B cell (primary cell): ENCODE measurements around the gene BAHCC1. TPM values are rescaled to one million over a fixed set of nuclear protein-coding genes. Genes with fewer than 3 reads are reported as not detected.

Experiments
- ATAC-seq: fragments of 200-7000 bp; cut with Tn5 transposase; one replicate; pipeline ENCODE4 v1.10.0; 2021; ENCODE audit warnings: low read depth, mild to moderate bottlenecking, moderate number of reproducible peaks, moderate library complexity
- CTCF ChIA-PET: fragments of 350-600 bp; sonication (Branson Sonifier 250); formaldehyde crosslinking; loops from one replicate; lab custom pipeline; 2021; ENCODE audit warnings: antibody characterized with exemption, inconsistent platforms; lab: Charles Lee
- POLR2A ChIA-PET: fragments of 350-600 bp; sonication (Branson Sonifier 250); formaldehyde crosslinking; loops from one replicate; lab custom pipeline; 2021; ENCODE audit warnings: antibody characterized with exemption; lab: Charles Lee
- DNase-seq: peaks from one replicate; pipeline ENCODE4 v3.0.0; 2013
- H2AFZ ChIP-seq: 2 replicates; pipeline ENCODE4 v1.6.1; 2012; ENCODE audit warnings: mild to moderate bottlenecking, low read depth, low read length; ENCODE audit not compliant: insufficient read depth, poor library complexity, severe bottlenecking
- H3K27ac ChIP-seq, 2 donors: 1 replicate in 1 of 2; 2 replicates in 1 of 2; pipeline ENCODE4 v1.5.1; 2012 to 2013; ENCODE audit warnings: low read length in 2 of 2, mild to moderate bottlenecking in 2 of 2, moderate library complexity in 1 of 2
- H3K27me3 ChIP-seq, 4 experiments: fragments of 200-600 bp in 1 of 4; sonication (generic) in 1 of 4; replicated peaks in 1 of 4; 1 replicate in 2 of 4; 2 replicates in 2 of 4; pipeline versions ENCODE4 v1.6.1 to v1.7.0; 2013 to 2016; ENCODE audit warnings: low read length in 3 of 4, mild to moderate bottlenecking in 2 of 4, mixed read lengths in 1 of 4, moderate library complexity in 1 of 4; ENCODE audit not compliant: insufficient read depth in 4 of 4, control insufficient read depth in 3 of 4; ENCODE audit errors: control extremely low read depth in 1 of 4
- H3K36me3 ChIP-seq, 2 experiments: replicated peaks in 1 of 2; 1 replicate in 1 of 2; 2 replicates in 1 of 2; pipeline versions ENCODE4 v1.6.1 to v1.7.1; 2013; ENCODE audit warnings: low read length in 1 of 2; ENCODE audit not compliant: insufficient read depth in 2 of 2, control insufficient read depth in 1 of 2; ENCODE audit errors: control extremely low read depth in 1 of 2, extremely low read depth in 1 of 2
- H3K4me1 ChIP-seq, 2 donors: fragments of 200-600 bp in 1 of 2; sonication (generic) in 1 of 2; 1 replicate in 1 of 2; 2 replicates in 1 of 2; pipeline versions ENCODE4 v1.5.1 to v1.6.1; 2013 to 2017; ENCODE audit warnings: low read length in 2 of 2; ENCODE audit not compliant: control insufficient read depth in 2 of 2, insufficient read depth in 2 of 2
- H3K4me2 ChIP-seq: replicated peaks from 2 replicates; pipeline ENCODE3; 2012; ENCODE audit warnings: mild to moderate bottlenecking, low read depth, low read length; ENCODE audit not compliant: poor library complexity, severe bottlenecking
- H3K4me3 ChIP-seq, 5 experiments: fragments of 200-600 bp in 1 of 5; sonication (generic) in 1 of 5; 1 replicate in 3 of 5; 2 replicates in 2 of 5; pipeline versions ENCODE4 v1.5.1 to v1.7.0; 2011 to 2016; ENCODE audit warnings: low read length in 4 of 5, mild to moderate bottlenecking in 4 of 5, low read depth in 2 of 5, control low read depth in 1 of 5, moderate library complexity in 1 of 5; ENCODE audit not compliant: insufficient read depth in 1 of 5; ENCODE audit errors: control extremely low read depth in 1 of 5, extremely low read depth in 1 of 5
- H3K79me2 ChIP-seq: fragments of 200-600 bp; sonication (generic); one replicate; pipeline ENCODE4 v1.6.0; 2016; ENCODE audit warnings: low read length; ENCODE audit not compliant: control insufficient read depth, insufficient read depth
- H3K9ac ChIP-seq: fragments of 200-600 bp; sonication (generic); 2 replicates; pipeline ENCODE4 v1.6.1; 2017; ENCODE audit warnings: mild to moderate bottlenecking, low read length, moderate library complexity
- H3K9me3 ChIP-seq, 3 donors: one replicate each; pipeline versions ENCODE4 v1.6.1 to v1.7.1; 2013; ENCODE audit warnings: low read length in 2 of 3; ENCODE audit not compliant: control insufficient read depth in 2 of 3, insufficient read depth in 1 of 3; ENCODE audit errors: control extremely low read depth in 1 of 3
- H4K20me1 ChIP-seq: 2 replicates; pipeline ENCODE4 v1.6.0; 2012; ENCODE audit warnings: mild to moderate bottlenecking, low read length; ENCODE audit not compliant: insufficient read depth, control insufficient read depth, poor library complexity, severe bottlenecking
- H3K27ac Mint-ChIP-seq: one replicate; pipeline ENCODE4 v1.8.0; 2021; ENCODE audit warnings: mixed read lengths
- H3K27me3 Mint-ChIP-seq: one replicate; pipeline ENCODE4 v1.8.0; 2021; ENCODE audit warnings: mixed read lengths
- H3K4me1 Mint-ChIP-seq: one replicate; pipeline ENCODE4 v1.8.0; 2021; ENCODE audit warnings: mixed read lengths
- H3K4me3 Mint-ChIP-seq: one replicate; pipeline ENCODE4 v1.8.0; 2021; ENCODE audit warnings: mixed read lengths
- H3K9me3 Mint-ChIP-seq: one replicate; pipeline ENCODE4 v1.8.0; 2022; ENCODE audit warnings: mixed read lengths; ENCODE audit not compliant: insufficient read depth
- EZH2 ChIP-seq: IDR thresholded peaks from 2 replicates; pipeline ENCODE4 v1.6.1; 2012; ENCODE audit warnings: borderline replicate concordance, low read depth, mild to moderate bottlenecking, moderate library complexity, low read length; ENCODE audit not compliant: insufficient read depth, poor library complexity, severe bottlenecking
- WGBS: methylation state at CpG from one replicate; pipeline ENCODE4 v1.1.5; 2013; ENCODE audit warnings: missing lambda C conversion rate; ENCODE audit not compliant: insufficient coverage; 5-methylcytosine and 5-hydroxymethylcytosine counted together
- intact Hi-C: fragments of 100-400 bp; cut with micrococcal nuclease; formaldehyde crosslinking; loops from one replicate; pipeline ENCODE4 v1.10.0; 2022
- polyA plus RNA-seq: library from polyadenylated mRNA; depleted of rRNA; stranded (reverse); fragments of >200 nt; gene quantifications from 2 replicates; pipeline ENCODE4 v1.2.3, GENCODE V29; 2012
- total RNA-seq, 2 donors: library from RNA; stranded (reverse); fragments of 120-200 nt in 1 of 2; gene quantifications; 1 replicate in 1 of 2; 2 replicates in 1 of 2; pipeline versions ENCODE4 v1.2.3 to v1.2.4, GENCODE V29; 2013 to 2022
- TF ChIP-seq, protein P1 (sequence below): fragments of 200-600 bp; IDR thresholded peaks from one replicate; pipeline ENCODE4 v1.8.0; 2022; ENCODE audit warnings: antibody characterized with exemption, mild to moderate bottlenecking

Gene BAHCC1
- total and polyA plus RNA-seq, 2 donors (not counting 1 experiment from before 2014, with no cell fraction given) = 0.12 to 0.48 TPM

DNA sequence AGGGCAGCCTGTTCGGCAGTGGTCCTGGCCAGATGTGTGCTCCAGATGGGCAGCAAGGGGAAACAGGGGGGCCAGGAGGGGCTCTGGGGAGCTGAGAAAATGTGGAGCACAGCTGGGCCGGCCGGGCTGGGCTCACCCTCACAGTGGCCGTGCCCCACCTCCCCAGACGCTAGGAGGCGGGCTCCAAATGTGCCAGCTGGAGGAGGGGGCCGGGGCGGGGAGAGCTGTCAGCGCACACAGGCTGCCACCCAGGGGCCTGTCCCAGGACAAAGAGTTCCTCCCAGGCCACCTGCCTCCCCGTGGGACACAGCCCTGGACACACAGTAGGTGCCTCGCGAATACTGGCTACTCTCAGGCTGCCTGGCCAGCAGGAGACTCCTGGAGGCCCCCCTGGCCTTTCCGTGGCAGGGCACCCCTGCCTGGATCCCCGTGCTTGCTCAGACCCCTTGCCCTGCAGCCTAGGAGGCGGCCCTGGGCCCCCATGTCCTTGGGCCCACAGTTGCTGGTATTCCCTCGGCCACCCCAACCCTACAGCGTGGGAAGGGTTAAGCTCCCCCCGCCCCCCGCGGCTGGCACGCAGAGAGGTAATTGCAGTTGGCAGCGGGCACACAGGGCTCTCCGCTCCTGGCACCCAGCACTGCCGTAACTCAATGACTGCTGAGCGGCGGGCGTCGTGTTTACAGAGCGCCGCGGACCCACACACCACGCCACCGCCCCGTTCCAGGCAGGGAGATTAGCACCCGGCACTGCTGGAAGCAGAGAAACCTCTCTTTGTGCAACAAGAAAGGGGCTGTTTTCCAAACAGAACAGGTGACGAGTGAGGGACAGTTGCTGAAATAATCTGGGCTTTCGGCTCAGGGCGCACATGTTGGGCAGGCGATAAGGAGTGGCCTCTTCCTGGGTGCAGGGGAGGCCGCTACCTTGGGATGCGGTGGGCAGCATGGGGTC is 32.2 kb downstream of the BAHCC1 start:
- Histone ChIP-seq H3K36me3 (no peaks in the 10 kb centered on the region), H4K20me1 (no peaks in the 10 kb centered on the region), H3K9me3 (peaks cover 0 to 14% (median 0%) of the 10 kb centered on the region in 3 donors), H3K27me3 (peaks cover 0 to 62% (median 15%) of the 10 kb centered on the region in 4 experiments), H2AFZ (peak overlapping the region; percentile 28), H3K79me2 (peaks cover 20% of the 10 kb centered on the region), H3K4me2 (peak overlapping the region; percentile 52), H3K4me3 (no peak overlapping the region), H3K4me1 (peaks cover 39% of the 10 kb centered on the region in 2 donors), H3K9ac (no peak overlapping the region), H3K27ac (no peak overlapping the region)
- DNase-seq (peak; percentile 32), ATAC-seq (no peak)
- POLR2A ChIA-PET = no interaction called here
- WGBS = 8% methylated on average over 41 of the region's 41 CpGs
- Mint-ChIP-seq H3K27ac (no peak overlapping the region), H3K27me3 (peaks cover 9% of the 10 kb centered on the region), H3K4me1 (peaks cover 18% of the 10 kb centered on the region), H3K9me3 (no peaks in the 10 kb centered on the region), H3K4me3 (peak overlapping the region; percentile 59)
- CTCF ChIA-PET = no interaction called here
- intact Hi-C loops = no loop called here
- TF ChIP-seq EZH2 = no peak
- TF ChIP-seq, protein P1, sequence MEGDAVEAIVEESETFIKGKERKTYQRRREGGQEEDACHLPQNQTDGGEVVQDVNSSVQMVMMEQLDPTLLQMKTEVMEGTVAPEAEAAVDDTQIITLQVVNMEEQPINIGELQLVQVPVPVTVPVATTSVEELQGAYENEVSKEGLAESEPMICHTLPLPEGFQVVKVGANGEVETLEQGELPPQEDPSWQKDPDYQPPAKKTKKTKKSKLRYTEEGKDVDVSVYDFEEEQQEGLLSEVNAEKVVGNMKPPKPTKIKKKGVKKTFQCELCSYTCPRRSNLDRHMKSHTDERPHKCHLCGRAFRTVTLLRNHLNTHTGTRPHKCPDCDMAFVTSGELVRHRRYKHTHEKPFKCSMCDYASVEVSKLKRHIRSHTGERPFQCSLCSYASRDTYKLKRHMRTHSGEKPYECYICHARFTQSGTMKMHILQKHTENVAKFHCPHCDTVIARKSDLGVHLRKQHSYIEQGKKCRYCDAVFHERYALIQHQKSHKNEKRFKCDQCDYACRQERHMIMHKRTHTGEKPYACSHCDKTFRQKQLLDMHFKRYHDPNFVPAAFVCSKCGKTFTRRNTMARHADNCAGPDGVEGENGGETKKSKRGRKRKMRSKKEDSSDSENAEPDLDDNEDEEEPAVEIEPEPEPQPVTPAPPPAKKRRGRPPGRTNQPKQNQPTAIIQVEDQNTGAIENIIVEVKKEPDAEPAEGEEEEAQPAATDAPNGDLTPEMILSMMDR = no peak

DNA sequence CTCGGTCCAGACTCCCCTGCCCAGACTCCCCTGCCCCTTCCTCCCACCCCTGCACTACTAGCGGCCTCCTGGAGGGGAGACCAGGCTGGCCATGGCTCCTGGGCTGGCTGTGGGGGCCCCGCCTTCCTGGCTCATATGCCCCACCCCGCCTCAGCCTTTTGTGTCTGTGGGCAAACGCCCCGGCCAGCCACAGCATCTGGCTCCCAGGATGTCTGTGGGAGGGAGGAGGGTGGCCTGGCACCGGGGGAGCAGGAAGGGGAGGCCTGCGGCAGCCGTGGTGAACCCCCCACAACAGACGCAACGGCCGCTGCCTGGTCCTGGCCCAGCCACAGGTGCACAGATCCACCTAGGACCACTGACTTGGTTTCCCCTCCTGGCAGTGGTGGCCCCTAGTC is 32.9 kb downstream of the BAHCC1 start:
- Histone ChIP-seq H3K27ac (no peak overlapping the region), H3K36me3 (no peaks in the 10 kb centered on the region), H3K4me2 (peak overlapping the region; percentile 52), H2AFZ (no peak overlapping the region), H4K20me1 (no peaks in the 10 kb centered on the region), H3K9me3 (peaks cover 0 to 14% (median 0%) of the 10 kb centered on the region in 3 donors), H3K4me3 (no peak overlapping the region), H3K79me2 (peaks cover 15% of the 10 kb centered on the region), H3K27me3 (peaks cover 0 to 56% (median 15%) of the 10 kb centered on the region in 4 experiments), H3K4me1 (peaks cover 39% of the 10 kb centered on the region in 2 donors), H3K9ac (no peak overlapping the region)
- ChIA-PET CTCF (no interaction called here), POLR2A (no interaction called here)
- Mint-ChIP-seq H3K27me3 (peaks cover 9% of the 10 kb centered on the region), H3K27ac (no peak overlapping the region), H3K4me3 (no peak overlapping the region), H3K9me3 (no peaks in the 10 kb centered on the region), H3K4me1 (peaks cover 18% of the 10 kb centered on the region)
- ATAC-seq (no peak), DNase-seq (peak; percentile 39)
- intact Hi-C loops = no loop called here
- no peak for TF ChIP-seq EZH2
- TF ChIP-seq, protein P1 = no peak
- 0% methylated on average over 4 of the region's 12 CpGs for WGBS
